Right lobe of liver (tissue), 6 donors: ENCODE results near the gene AVL9. TPM values are rescaled to one million over a fixed set of nuclear protein-coding genes. Genes with fewer than 3 reads are reported as not detected.

ENCODE experiments used
- ATAC-seq, 4 donors: fragments of 200-7000 bp; cut with Tn5 transposase; one replicate each; pipeline ENCODE4 v1.9.1; 2020; ENCODE audit warnings: mild to moderate bottlenecking in 4 of 4, moderate library complexity in 4 of 4
- DNase-seq, 3 donors: peaks; one replicate each; pipeline ENCODE4 v3.0.0-alpha.2; 2020
- H3K27ac ChIP-seq, 3 donors: fragments of 200-600 bp; one replicate each; pipeline ENCODE4 v1.8.0; 2022
- H3K27me3 ChIP-seq, 2 donors: fragments of 200-600 bp; one replicate each; pipeline ENCODE4 v1.8.0; 2022
- H3K36me3 ChIP-seq, 4 donors: fragments of 200-600 bp; sonication (generic) in 1 of 4; one replicate each; pipeline versions ENCODE4 v1.5.1 to v1.8.0; 2017 to 2022; ENCODE audit warnings: control low read depth in 1 of 4
- H3K4me1 ChIP-seq, 4 donors: fragments of 200-600 bp; sonication (generic) in 1 of 4; one replicate each; pipeline versions ENCODE4 v1.5.1 to v1.8.0; 2017 to 2022; ENCODE audit warnings: control low read depth in 1 of 4
- H3K4me3 ChIP-seq, 3 donors: fragments of 200-600 bp; one replicate each; pipeline ENCODE4 v1.8.0; 2022
- H3K9me3 ChIP-seq, 4 donors: fragments of 200-600 bp; sonication (generic) in 1 of 4; one replicate each; pipeline versions ENCODE4 v1.5.1 to v1.8.0; 2017 to 2022; ENCODE audit warnings: control low read depth in 1 of 4
- CTCF ChIP-seq, 4 donors: fragments of 200-600 bp in 3 of 4; fragments of 450-650 bp in 1 of 4; IDR thresholded peaks; one replicate each; pipeline versions ENCODE4 v1.5.1 to v1.8.0; 2016 to 2022; ENCODE audit warnings: antibody characterized with exemption in 4 of 4, mild to moderate bottlenecking in 2 of 4
- POLR2A ChIP-seq: fragments of 450-650 bp; IDR thresholded peaks from one replicate; pipeline ENCODE4 v1.6.1; 2017; ENCODE audit warnings: antibody characterized with exemption, mild to moderate bottlenecking
- WGBS: methylation state at CpG from one replicate; pipeline ENCODE4 v1.1.6; 2018; ENCODE audit warnings: low coverage, low lambda C conversion rate; ENCODE audit not compliant: insufficient coverage; ENCODE audit errors: missing lambda C conversion rate; 5-methylcytosine and 5-hydroxymethylcytosine counted together
- intact Hi-C, 2 donors: fragments of 100-400 bp; cut with DNase I; formaldehyde crosslinking; loops; one replicate each; pipeline versions ENCODE4 v1.11.2 to v1.14.1; 2022
- total RNA-seq, 6 experiments: library from RNA; depleted of rRNA in 2 of 6; stranded (reverse); fragments of >200 nt in 2 of 6; fragmentation: NEBNext Ultra II Directional in 3 of 6; extraction: Animal tissue kit (Norgen Biotek cat#: 25700) in 3 of 6; gene quantifications; one replicate each; pipeline versions ENCODE4 v1.1.0 to v1.2.4, GENCODE V29; 2016 to 2023
- donor health status: DM: no; HTN: yes; CAD: no.
- donor health status: DM: no; HTN: no; CAD: no.
- donor health status: DM: no; HTN: no; CAD: no.
- donor health status: DM: no; HTN: yes; CAD: no.
- donor health status: DM: no; HTN: yes; CAD: no.

AVL9 gene
- total RNA-seq, 6 experiments from 2014 or later: 12.5 to 22.9 (median 15.3) TPM

DNA sequence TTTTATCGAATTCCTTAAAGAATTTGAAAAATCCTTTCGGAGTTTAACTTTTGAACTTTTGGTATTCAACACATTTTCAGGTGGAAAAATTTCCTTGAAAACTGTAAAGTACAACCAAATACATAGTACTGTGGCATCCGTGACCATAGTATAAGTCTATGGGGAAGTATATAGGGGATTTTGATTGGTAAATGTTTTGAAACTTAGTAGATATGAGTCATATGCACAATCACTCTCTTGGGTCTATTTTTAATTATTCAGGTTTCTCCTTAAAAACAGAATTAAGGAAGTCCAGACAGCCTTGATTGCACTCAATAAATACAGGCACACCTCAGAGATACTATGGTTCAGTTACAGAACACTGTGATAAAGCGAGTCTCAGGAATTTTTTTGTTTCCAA, 64.2 kb downstream of the AVL9 start:
- H3K4me3 ChIP-seq: no peak overlapping the region
- no peaks in the 10 kb centered on the region for H3K27me3 ChIP-seq
- WGBS: 97% methylated on average over 4 of the region's 4 CpGs
- H3K27ac ChIP-seq: no peak overlapping the region
- DNase-seq (no peak), ATAC-seq (no peak)
- peaks cover 2 to 44% (median 7%) of the 10 kb centered on the region in 4 donors for H3K36me3 ChIP-seq
- TF ChIP-seq CTCF (IDR thresholded peaks at IDR 0.05) (no peak), POLR2A (no peak)
- no peaks in the 10 kb centered on the region for H3K9me3 ChIP-seq
- intact Hi-C loops: no loop called here
- H3K4me1 ChIP-seq: no peaks in the 10 kb centered on the region

- TF ChIP-seq POLR2A (no peak), CTCF (IDR thresholded peaks at IDR 0.05) (no peak)
- H3K27ac ChIP-seq: no peak overlapping the region
- 91% methylated on average over 2 of the region's 2 CpGs for WGBS
- no peak for DNase-seq
- ATAC-seq: no peak
- no peaks in the 10 kb centered on the region for H3K9me3 ChIP-seq
- intact Hi-C loops: no loop called here
- no peak overlapping the region for H3K4me3 ChIP-seq
- peaks cover 2 to 39% (median 7%) of the 10 kb centered on the region in 4 donors for H3K36me3 ChIP-seq
- no peaks in the 10 kb centered on the region for H3K4me1 ChIP-seq
- no peaks in the 10 kb centered on the region for H3K27me3 ChIP-seq
These were observed 64.8 kb downstream of the AVL9 start for GRCh38 chr7:32560075-32560474.

DNA sequence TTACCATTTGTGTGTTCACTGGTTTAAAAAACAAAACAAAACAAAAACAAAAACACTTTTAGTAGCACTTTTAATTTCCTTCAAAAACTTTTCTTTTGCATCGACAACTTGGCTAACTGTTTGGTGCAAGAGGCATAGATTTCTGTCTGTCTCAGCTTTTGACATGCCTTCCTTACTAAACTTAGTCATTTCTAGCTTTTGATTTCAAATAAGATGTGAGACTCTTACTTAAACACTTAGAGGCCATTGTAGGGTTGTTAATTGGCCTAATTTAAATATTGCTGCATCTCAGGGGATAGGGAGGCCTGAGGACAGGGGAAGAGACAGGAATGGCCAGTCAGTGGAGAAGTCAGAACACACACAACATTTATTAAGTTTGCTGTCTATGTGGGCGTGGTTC, 66.3 kb downstream of the AVL9 start:
- H3K36me3 ChIP-seq: peaks cover 2 to 35% (median 7%) of the 10 kb centered on the region in 4 donors
- no peak overlapping the region for H3K27ac ChIP-seq
- H3K9me3 ChIP-seq: no peaks in the 10 kb centered on the region
- intact Hi-C loops: no loop called here
- 88% methylated on average over 2 of the region's 2 CpGs for WGBS
- no peak for ATAC-seq
- no peaks in the 10 kb centered on the region for H3K27me3 ChIP-seq
- H3K4me3 ChIP-seq: no peak overlapping the region
- no peak for DNase-seq
- H3K4me1 ChIP-seq: no peaks in the 10 kb centered on the region
- no peak for TF ChIP-seq CTCF (IDR thresholded peaks at IDR 0.05)
- no peak for TF ChIP-seq POLR2A

- intact Hi-C loops: no loop called here
- Histone ChIP-seq H3K27me3 (no peaks in the 10 kb centered on the region), H3K4me3 (no peak overlapping the region), H3K9me3 (no peaks in the 10 kb centered on the region), H3K4me1 (no peaks in the 10 kb centered on the region), H3K27ac (no peak overlapping the region), H3K36me3 (peaks cover under 1 to 19% (median 3%) of the 10 kb centered on the region in 4 donors)
- DNase-seq (no peak), ATAC-seq (peak in 1 of 4 donors; percentile 34)
- WGBS: 75% methylated on average over 1 of the region's 3 CpGs
- no peak for TF ChIP-seq CTCF (IDR thresholded peaks at IDR 0.05)
- no peak for TF ChIP-seq POLR2A
These were observed 69.3 kb downstream of the AVL9 start for GRCh38 chr7:32564542-32564941.
